Stomach (tissue), 19 donors: ENCODE measurements around the gene PRUNE2. TPM values are rescaled to one million over a fixed set of nuclear protein-coding genes. Genes with fewer than 3 reads are reported as not detected.
"Not testable (repeated sequence)": the region's sequence is repeated elsewhere in the genome, so short reads cannot be mapped to it uniquely, and the experiment has no call there.

Experiments
- DNase-seq, 2 donors: peaks; one replicate each; pipeline versions ENCODE4 v3.0.0 to v3.0.0-alpha.2; 2013 to 2019
- H3K27ac ChIP-seq, 5 donors: fragments of 200-600 bp in 4 of 5; sonication (generic) in 4 of 5; one replicate each; pipeline ENCODE4 v1.5.1; 2013 to 2019; ENCODE audit warnings: mild to moderate bottlenecking in 1 of 5, moderate library complexity in 1 of 5
- H3K27me3 ChIP-seq, 3 donors: fragments of 200-600 bp; sonication (generic); one replicate each; pipeline ENCODE4 v1.5.1; 2017 to 2019; ENCODE audit warnings: mixed run types in 1 of 3
- H3K36me3 ChIP-seq, 4 donors: fragments of 200-600 bp; sonication (generic); 1 replicate in 3 of 4; 2 replicates in 1 of 4; pipeline ENCODE4 v1.5.1; 2016 to 2019
- H3K4me1 ChIP-seq, 4 donors: fragments of 200-600 bp; sonication (generic); one replicate each; pipeline ENCODE4 v1.5.1; 2016 to 2019
- H3K4me3 ChIP-seq, 4 donors: fragments of 200-600 bp; sonication (generic) in 3 of 4; one replicate each; pipeline ENCODE4 v1.5.1; 2016 to 2019; ENCODE audit warnings: mild to moderate bottlenecking in 1 of 4
- H3K9me3 ChIP-seq, 4 donors: fragments of 200-600 bp; sonication (generic); one replicate each; pipeline ENCODE4 v1.5.1; 2016 to 2019
- CTCF ChIP-seq, 7 experiments: fragments of 450-650 bp in 4 of 7; fragments of 200-600 bp in 3 of 7; sonication (generic) in 3 of 7; IDR thresholded peaks; one replicate each; pipeline ENCODE4 v1.5.1; 2016 to 2019; ENCODE audit warnings: antibody characterized with exemption in 7 of 7, control low read depth in 2 of 7, mild to moderate bottlenecking in 1 of 7
- EP300 ChIP-seq: sonication (generic); formaldehyde crosslinking; IDR thresholded peaks from one replicate; pipeline ENCODE4 v1.6.1; 2017; ENCODE audit warnings: antibody characterized with exemption
- POLR2A ChIP-seq, 4 donors: fragments of 450-650 bp; IDR thresholded peaks; one replicate each; pipeline ENCODE4 v1.6.1; 2016; ENCODE audit warnings: antibody characterized with exemption in 4 of 4, control low read depth in 2 of 4, mild to moderate bottlenecking in 1 of 4, moderate library complexity in 1 of 4
- POLR2AphosphoS5 ChIP-seq, 3 donors: sonication (generic); formaldehyde crosslinking; IDR thresholded peaks; one replicate each; pipeline ENCODE4 v1.6.1; 2016; ENCODE audit warnings: antibody characterized with exemption in 3 of 3
- WGBS, 5 donors: extraction: QIAGEN DNeasy Blood & Tissue Kit in 3 of 5; methylation state at CpG; one replicate each; pipeline versions ENCODE4 v1.1.5 to v1.1.7; 2013 to 2018; 5-methylcytosine and 5-hydroxymethylcytosine counted together
- intact Hi-C: fragments of 100-400 bp; cut with DNase I; formaldehyde crosslinking; loops from one replicate; pipeline ENCODE4 v1.15.1; 2023; ENCODE audit warnings: low total_unique reads
- long read RNA-seq, 10 donors: transcript quantifications; one replicate each; lab custom pipeline, GENCODE V29; 2026
- polyA plus RNA-seq, 3 donors: library from polyadenylated mRNA; stranded (reverse); fragments of 200-250 nt; gene quantifications; one replicate each; pipeline ENCODE4 v1.2.3, GENCODE V29; 2013
- total RNA-seq, 5 donors: library from RNA; depleted of rRNA; stranded (reverse); fragments of >200 nt; gene quantifications; one replicate each; pipeline versions ENCODE4 v1.1.0 to v1.2.3, GENCODE V29; 2014 to 2016
- donor health status: healthy with polysubstance abuse.
- donor health status: Bipolar disorder and iron deficiency.
- donor health status: healthy.

Gene PRUNE2
- total RNA-seq (100 to 1,000 TPM in 3 of 5 donors, 10 to 100 TPM in 2; 35.6 to 311 (median 119) TPM), polyA plus RNA-seq (10 to 100 TPM in 1 of 3 donors, 1 to 10 TPM in 2; 2.6 to 65.0 (median 4.7) TPM)
- long read RNA-seq, donor 1, partial matches to known transcripts: 0 of 1 reads
- long read RNA-seq, donor 1, other reads (novel, unspliced or antisense): 0 of 1 reads
- long read RNA-seq, donor 2, partial matches to known transcripts: 0 of 1 reads
- long read RNA-seq, donor 2, other reads (novel, unspliced or antisense): 0 of 1 reads
- long read RNA-seq, donor 3: 0 reads
- long read RNA-seq, donor 4: 0 reads
- long read RNA-seq, donor 5: 0 reads
- long read RNA-seq, donor 6, partial matches to known transcripts: 0 of 3 reads
- long read RNA-seq, donor 6, other reads (novel, unspliced or antisense): 0 of 3 reads
- long read RNA-seq, donor 7, partial matches to known transcripts: 5 of 9 reads
- long read RNA-seq, donor 7, other reads (novel, unspliced or antisense): 0 of 9 reads
- long read RNA-seq, donor 8: 0 reads
- long read RNA-seq, donor 9, partial matches to known transcripts: 0 of 1 reads
- long read RNA-seq, donor 9, other reads (novel, unspliced or antisense): 0 of 1 reads
- long read RNA-seq, donor 10: 0 reads

DNA sequence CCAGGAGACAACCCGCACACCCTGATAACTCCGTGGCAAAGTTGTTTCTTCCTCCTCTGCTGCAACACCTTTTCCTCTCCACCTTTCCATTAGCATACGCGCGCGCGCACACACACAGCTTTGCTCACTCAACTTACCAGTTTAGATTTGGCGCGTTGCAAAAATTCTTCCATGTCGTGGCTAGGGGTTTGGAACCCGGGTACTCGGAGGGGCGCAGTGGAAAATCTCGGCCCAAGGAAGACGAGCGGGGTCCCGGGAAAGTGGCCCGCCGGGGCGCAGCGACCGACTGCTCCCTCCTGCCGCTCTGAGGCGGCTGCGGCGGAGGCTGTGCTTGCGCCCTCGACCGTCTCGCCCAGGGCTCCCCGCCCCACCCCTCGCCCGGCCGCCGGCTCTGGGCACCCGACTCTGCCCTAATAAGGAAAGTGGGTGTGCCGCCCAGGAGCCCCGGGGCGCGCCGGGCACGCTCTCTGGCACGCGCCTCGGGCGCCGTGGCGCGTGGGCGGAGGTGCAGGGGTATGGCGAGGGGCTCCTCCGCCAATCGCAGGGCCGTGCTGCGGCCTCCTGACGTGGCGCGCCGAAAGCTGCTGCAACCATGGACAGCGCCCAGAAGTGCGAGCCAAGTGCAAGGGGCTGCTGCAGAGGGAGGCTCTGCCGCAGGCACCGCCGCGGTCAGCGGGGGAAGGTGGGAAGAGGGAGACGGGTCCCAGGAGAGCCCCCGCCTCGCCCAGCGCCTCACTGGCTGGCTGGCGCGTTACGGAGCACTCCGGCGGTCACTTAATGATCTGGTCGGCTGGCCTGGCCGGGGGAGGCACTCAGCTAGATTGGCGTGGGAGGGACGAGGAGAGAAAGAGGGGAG, at the start of gene PRUNE2:
TSS of gene PRUNE2 (minus strand) at position 324 of the 856 bp plus-strand sequence. CDS start at position 173, 151 bp downstream.
- peak; percentile 52 to 94 for DNase-seq
- 2 to 6% (median 3%) methylated on average over 32 to 79 of the region's 79 CpGs for WGBS, 5 donors
- peak within 1 kb of the TSS; percentile 51 to 60 (median 56) for H3K4me3 ChIP-seq
- no peak for TF ChIP-seq POLR2A (IDR thresholded peaks at IDR 0.05)
- peak; percentile 8 to 84 (median 58) for TF ChIP-seq POLR2AphosphoS5 (IDR thresholded peaks at IDR 0.05)
- peak; percentile 52 for TF ChIP-seq EP300
- H3K4me1 ChIP-seq: peaks cover 13 to 22% (median 19%) of the 10 kb centered on the region in 4 donors
- H3K9me3 ChIP-seq: peaks cover 0 to 9% (median 0%) of the 10 kb centered on the region in 4 donors
- H3K36me3 ChIP-seq: no peaks in the 10 kb centered on the region
- H3K27ac ChIP-seq: peak within 1 kb of the TSS in 3 of 5 donors; percentile 64 to 88 (median 72)
- intact Hi-C loops: no loop called here
- peaks cover 4 to 45% (median 25%) of the 10 kb centered on the region in 3 donors for H3K27me3 ChIP-seq

DNA sequence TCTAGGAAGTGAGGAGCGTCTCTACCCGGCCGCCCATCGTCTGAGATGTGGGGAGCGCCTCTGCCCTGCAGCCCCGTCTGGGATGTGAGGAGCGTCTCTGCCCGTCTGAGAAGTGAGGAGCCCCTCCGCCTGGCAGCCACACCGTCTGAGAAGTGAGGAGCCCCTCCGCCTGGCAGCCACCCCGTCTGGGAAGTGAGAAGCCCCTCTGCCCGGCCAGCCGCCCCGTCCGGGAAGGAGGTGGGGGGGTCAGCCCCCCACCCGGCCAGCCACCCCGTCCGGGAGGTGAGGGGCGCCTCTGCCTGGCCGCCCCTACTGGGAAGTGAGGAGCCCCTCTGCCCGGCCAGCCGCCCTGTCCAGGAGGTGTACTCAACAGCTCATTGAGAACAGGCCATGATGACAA, 49.5 kb upstream of the PRUNE2 start:
- WGBS, 5 donors: 86 to 99% (median 91%) methylated on average over 12 to 23 of the region's 23 CpGs
- DNase-seq, H3K4me1 ChIP-seq, intact Hi-C loops, H3K36me3 ChIP-seq, H3K27me3 ChIP-seq, H3K27ac ChIP-seq, H3K9me3 ChIP-seq, H3K4me3 ChIP-seq: not testable (repeated sequence)

DNA sequence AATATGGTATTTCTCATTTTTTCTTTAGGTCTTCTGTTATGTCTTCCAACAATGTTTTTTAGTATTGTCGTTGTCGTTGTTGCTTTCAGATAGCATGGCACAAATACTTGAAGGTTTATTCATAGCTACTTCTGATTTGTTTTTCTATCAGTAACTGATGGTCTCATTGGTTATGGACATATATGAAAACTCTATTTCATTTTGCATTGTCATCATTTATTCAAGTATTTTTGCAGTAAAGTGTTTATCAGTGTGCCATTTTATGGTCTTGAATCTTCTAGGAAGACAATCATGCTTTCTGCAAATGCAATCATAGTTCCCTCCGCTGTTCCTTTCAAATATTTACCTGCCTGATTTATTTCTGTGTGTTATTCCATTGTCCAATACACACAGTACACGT, 44.0 kb upstream of the PRUNE2 start:
- intact Hi-C loops: no loop called here
- no peak for DNase-seq
- Histone ChIP-seq H3K4me1 (no peaks in the 10 kb centered on the region), H3K27me3 (no peaks in the 10 kb centered on the region), H3K9me3 (no peaks in the 10 kb centered on the region), H3K27ac (no peak overlapping the region), H3K36me3 (no peaks in the 10 kb centered on the region), H3K4me3 (no peak overlapping the region)
- TF ChIP-seq POLR2A (IDR thresholded peaks at IDR 0.05): no peak
- WGBS, 5 donors: 70 to 87% (median 79%) methylated on average over 4 of the region's 4 CpGs

DNA sequence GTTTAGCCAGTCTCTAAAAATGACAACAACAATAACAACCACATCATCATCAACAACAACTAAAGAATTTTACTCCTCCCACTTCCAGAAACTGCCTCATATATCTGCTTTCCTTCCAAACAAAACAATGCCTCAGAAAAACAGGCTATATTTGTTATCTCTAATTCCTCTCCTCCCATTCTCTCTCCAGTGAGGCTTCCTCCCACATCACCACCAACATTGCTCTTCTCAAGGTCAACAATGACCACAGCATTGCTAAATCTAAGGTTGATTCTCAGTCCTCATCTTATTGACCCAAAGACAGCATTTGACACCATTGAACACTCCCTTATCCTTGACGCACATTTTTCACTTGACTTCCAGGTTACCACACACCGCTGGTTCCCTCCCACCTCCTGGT, 38.1 kb upstream of the PRUNE2 start:
- Histone ChIP-seq H3K4me1 (no peaks in the 10 kb centered on the region), H3K27ac (no peak overlapping the region), H3K27me3 (no peaks in the 10 kb centered on the region), H3K9me3 (no peaks in the 10 kb centered on the region), H3K36me3 (no peaks in the 10 kb centered on the region), H3K4me3 (no peak overlapping the region)
- intact Hi-C loops: no loop called here
- WGBS, 5 donors: 76 to 95% (median 89%) methylated on average over 2 of the region's 2 CpGs
- DNase-seq: no peak
- TF ChIP-seq POLR2AphosphoS5 (IDR thresholded peaks at IDR 0.05): no peak
- TF ChIP-seq POLR2A (IDR thresholded peaks at IDR 0.05): no peak
- no peak for TF ChIP-seq CTCF (IDR thresholded peaks at IDR 0.05)
- no peak for TF ChIP-seq EP300

DNA sequence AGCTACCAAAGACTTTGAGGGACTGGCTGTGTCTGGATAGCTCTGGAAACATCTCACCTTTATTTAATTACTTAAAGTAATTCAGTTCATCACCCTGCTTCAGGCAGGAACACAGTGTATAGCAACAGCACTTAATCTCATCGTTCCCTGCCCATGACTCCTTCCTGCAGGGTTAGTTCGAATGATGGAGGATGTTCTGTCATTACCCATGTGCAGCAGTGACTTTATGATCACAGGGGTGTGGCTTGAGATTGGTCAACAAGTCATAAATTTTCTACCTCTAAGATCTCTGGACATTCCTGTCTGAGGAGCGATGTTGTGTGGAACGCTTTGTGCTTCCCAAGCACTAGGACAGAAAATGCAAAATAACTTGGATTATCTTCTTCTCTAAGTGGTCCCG, 37.1 kb upstream of the PRUNE2 start:
- no peak for TF ChIP-seq CTCF (IDR thresholded peaks at IDR 0.05)
- TF ChIP-seq POLR2AphosphoS5 (IDR thresholded peaks at IDR 0.05): no peak
- no peak for TF ChIP-seq EP300
- no peak for TF ChIP-seq POLR2A (IDR thresholded peaks at IDR 0.05)
- Histone ChIP-seq H3K4me1 (no peaks in the 10 kb centered on the region), H3K9me3 (no peaks in the 10 kb centered on the region), H3K4me3 (no peak overlapping the region), H3K36me3 (no peaks in the 10 kb centered on the region), H3K27ac (no peak overlapping the region), H3K27me3 (no peaks in the 10 kb centered on the region)
- WGBS, 5 donors: 79 to 85% (median 83%) methylated on average over 5 of the region's 5 CpGs
- no peak for DNase-seq
- intact Hi-C loops: no loop called here
